IPS-18c (cell line): Measurements from ENCODE around the gene PLXNA1.

ENCODE experiments used
- H3K4me3 ChIP-seq: 2 replicates; pipeline ENCODE4 v1.7.0; 2013; ENCODE audit warnings: low read depth, mild to moderate bottlenecking, low read length, moderate library complexity; ENCODE audit not compliant: insufficient read depth
- H3K9me3 ChIP-seq: one replicate; pipeline ENCODE4 v1.6.1; 2013; ENCODE audit warnings: mild to moderate bottlenecking, low read length, moderate library complexity; ENCODE audit not compliant: control insufficient read depth, insufficient read depth

The PLXNA1 gene

GRCh38 chr3:126961791-126962461 is 21.0 kb upstream of the PLXNA1 start:
- Histone ChIP-seq H3K9me3 (no peaks in the 10 kb centered on the region), H3K4me3 (no peak overlapping the region)

GRCh38 chr3:126962756-126963155 is 20.2 kb upstream of the PLXNA1 start:
- Histone ChIP-seq H3K9me3 (no peaks in the 10 kb centered on the region), H3K4me3 (no peak overlapping the region)

GRCh38 chr3:126963261-126964190 is 19.4 kb upstream of the PLXNA1 start:
- H3K9me3 ChIP-seq: no peaks in the 10 kb centered on the region
- no peak overlapping the region for H3K4me3 ChIP-seq

- no peak overlapping the region for H3K4me3 ChIP-seq
- no peaks in the 10 kb centered on the region for H3K9me3 ChIP-seq
Measured at GRCh38 chr3:126964261-126964660, 18.7 kb upstream of the PLXNA1 start.

- no peaks in the 10 kb centered on the region for H3K9me3 ChIP-seq
- H3K4me3 ChIP-seq: no peak overlapping the region
Measured at GRCh38 chr3:126964950-126965349, 18.0 kb upstream of the PLXNA1 start.

- Histone ChIP-seq H3K4me3 (no peak overlapping the region), H3K9me3 (no peaks in the 10 kb centered on the region)
Measured at GRCh38 chr3:126965526-126966080, 17.3 kb upstream of the PLXNA1 start.

GRCh38 chr3:126967386-126967785 is 15.5 kb upstream of the PLXNA1 start:
- H3K9me3 ChIP-seq: no peaks in the 10 kb centered on the region
- no peak overlapping the region for H3K4me3 ChIP-seq

GRCh38 chr3:126968391-126969390 is 14.2 kb upstream of the PLXNA1 start:
- no peak overlapping the region for H3K4me3 ChIP-seq
- H3K9me3 ChIP-seq: peaks cover 2% of the 10 kb centered on the region

GRCh38 chr3:126969586-126969985 is 13.3 kb upstream of the PLXNA1 start:
- Histone ChIP-seq H3K9me3 (peaks cover 5% of the 10 kb centered on the region), H3K4me3 (no peak overlapping the region)

GRCh38 chr3:126970101-126970500 is 12.8 kb upstream of the PLXNA1 start:
- peaks cover 5% of the 10 kb centered on the region for H3K9me3 ChIP-seq

GRCh38 chr3:126970921-126971320 is 12.0 kb upstream of the PLXNA1 start:
- Histone ChIP-seq H3K9me3 (peaks cover 5% of the 10 kb centered on the region), H3K4me3 (no peak overlapping the region)

More at GRCh38 chr3:126970101-126970500, 12.8 kb upstream of the PLXNA1 start:
- H3K4me3 ChIP-seq: no peak overlapping the region

GRCh38 chr3:126971891-126972351 is 11.0 kb upstream of the PLXNA1 start:
- no peak overlapping the region for H3K4me3 ChIP-seq

GRCh38 chr3:126972866-126973265 is 10.0 kb upstream of the PLXNA1 start:
- H3K9me3 ChIP-seq: peaks cover 5% of the 10 kb centered on the region
- H3K4me3 ChIP-seq: no peak overlapping the region

More at GRCh38 chr3:126971891-126972351, 11.0 kb upstream of the PLXNA1 start:
- H3K9me3 ChIP-seq: peaks cover 5% of the 10 kb centered on the region

- H3K4me3 ChIP-seq: no peak overlapping the region
- peaks cover 5% of the 10 kb centered on the region for H3K9me3 ChIP-seq
Measured at GRCh38 chr3:126973814-126974213, 9.1 kb upstream of the PLXNA1 start.

- Histone ChIP-seq H3K9me3 (peaks cover 5% of the 10 kb centered on the region), H3K4me3 (no peak overlapping the region)
Measured at GRCh38 chr3:126974756-126975155, 8.2 kb upstream of the PLXNA1 start.

- H3K4me3 ChIP-seq: no peak overlapping the region
- peaks cover 5% of the 10 kb centered on the region for H3K9me3 ChIP-seq
Measured at GRCh38 chr3:126976906-126977305, 6.0 kb upstream of the PLXNA1 start.

- Histone ChIP-seq H3K9me3 (peaks cover 5% of the 10 kb centered on the region), H3K4me3 (no peak overlapping the region)
Measured at GRCh38 chr3:126977821-126978220, 5.1 kb upstream of the PLXNA1 start.
